UCSD-AML1 (cell line): ENCODE data around the gene ZNF277.

Experiments used
- DNase-seq: peaks from one replicate; lab custom pipeline; 2025; ENCODE audit not compliant: unreplicated experiment; lab: John Stamatoyannopoulos, UW

ZNF277 gene

DNA sequence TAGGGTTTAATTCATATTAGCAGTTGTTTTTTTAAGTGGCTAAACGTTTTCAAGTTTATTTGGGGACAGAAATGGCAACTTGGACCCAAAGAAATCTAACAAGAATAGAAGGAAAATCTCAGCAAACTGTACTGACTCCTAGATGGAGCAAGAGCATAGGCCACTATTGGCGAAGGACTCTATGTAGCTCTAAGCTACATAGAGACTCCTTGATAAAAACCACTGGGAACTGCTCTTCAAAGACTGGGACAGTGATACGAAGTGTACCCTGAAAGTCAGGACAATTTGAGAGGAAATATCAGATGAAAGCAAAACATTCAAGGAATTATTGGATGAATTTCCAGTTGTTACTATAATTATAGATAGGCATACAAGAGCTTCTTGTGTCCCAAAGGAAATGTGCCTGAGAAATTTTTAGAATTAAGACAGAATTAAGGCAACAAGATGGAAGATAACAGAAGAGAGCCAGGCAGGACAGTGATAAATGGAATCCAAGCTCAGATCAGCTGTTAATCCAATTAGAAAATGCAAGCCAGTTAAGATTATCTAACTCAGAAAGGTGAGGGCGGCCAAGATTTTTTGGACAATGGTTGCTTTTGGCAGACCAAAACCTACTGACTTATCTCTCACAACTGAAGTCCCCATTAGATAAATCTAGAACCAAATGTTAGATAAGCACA, 140.0 kb downstream of the ZNF277 start:
- no peak for DNase-seq

DNA sequence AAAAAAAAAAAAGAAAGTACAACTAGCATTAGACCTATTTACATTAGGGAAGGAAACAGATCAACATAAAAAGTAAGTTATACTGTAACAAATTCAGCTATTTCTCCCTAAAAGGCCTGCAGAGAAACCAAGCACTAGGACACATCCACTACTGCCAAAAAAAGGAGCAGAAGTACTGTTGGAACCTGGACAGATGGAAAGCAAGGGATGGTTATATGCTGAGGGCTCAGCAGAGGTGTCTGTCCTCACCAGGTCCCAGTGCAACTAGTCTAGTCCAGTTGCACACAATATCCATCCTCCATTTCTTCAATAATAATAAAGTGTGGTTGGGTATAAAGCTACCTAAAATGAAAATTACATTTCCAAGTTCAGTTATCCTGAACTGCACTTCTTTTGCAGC, 140.6 kb downstream of the ZNF277 start:
- no peak for DNase-seq

DNA sequence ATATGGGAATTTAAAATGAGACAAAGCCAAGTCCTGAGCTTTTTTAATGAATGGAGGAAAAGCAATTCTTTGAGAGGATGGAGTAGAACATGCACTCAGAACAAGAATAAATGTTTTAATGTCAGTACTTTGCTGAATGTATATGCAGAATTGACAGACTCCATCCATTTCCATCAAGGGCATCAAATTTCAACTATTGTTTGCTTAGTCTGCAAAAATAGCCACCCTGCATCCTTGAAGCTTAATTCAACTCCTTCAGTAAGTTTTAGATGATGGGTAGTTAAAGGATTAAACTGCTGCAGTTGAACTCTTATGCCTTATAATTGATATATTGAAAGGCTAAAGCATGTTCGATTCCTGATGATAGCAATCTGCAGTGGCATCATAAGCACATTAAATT, 144.1 kb downstream of the ZNF277 start:
- DNase-seq: no peak

DNA sequence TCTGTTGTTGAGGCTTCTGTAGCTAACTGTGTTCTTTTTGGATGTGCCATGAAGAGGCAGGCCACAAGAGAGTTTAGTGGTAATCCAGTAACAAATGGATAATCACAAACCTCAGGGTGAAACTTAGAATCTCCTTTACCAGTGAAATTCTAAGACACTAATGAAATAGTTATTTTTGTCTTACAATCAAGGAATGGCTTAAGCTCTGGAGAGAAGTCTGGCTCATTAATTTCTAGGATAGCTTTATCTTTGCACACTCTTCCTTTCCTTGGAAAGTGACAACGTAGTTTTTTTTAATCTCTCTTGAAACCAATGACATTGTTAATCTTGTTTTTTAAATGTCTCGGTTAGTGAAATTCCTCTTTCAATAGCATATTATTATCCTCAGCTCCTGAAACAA, 150.1 kb downstream of the ZNF277 start:
- DNase-seq: no peak

DNA sequence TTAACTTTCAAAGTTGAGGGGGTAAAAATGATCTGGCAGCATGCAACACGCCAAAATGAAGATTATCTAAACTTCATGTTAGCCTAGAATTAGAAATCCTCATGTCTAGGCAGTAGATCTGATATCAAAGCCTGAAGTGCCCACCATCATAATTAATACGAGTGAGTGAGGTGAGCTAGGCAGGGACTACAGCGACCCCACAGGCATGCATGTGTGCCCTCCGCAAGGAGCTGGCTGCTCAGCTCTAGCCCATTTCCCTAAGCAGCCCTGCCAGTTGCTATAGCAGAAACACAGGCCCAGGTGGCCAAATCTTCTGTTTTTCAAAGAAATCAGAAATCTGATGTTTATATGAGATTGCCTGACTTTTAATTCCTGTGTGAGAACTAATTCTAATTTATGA, 150.6 kb downstream of the ZNF277 start:
- no peak for DNase-seq

DNA sequence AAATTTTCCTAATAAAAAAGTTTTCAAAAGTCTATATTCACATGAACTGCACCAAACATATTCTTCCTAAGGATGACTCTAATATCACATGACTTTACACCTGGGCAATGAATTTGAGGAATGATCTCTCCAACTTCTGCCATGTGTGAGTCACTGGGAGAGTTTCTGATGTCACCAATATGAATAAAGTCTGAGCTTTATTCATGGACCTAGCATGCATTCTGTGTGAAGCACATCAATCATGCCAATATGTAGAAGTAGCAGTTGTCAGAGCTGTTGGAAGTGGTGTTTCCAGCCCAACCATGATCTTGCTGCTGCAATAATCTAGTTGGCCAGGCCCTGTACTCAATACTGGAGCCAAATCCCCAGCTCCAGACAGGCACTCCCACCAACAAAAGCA, 152.0 kb downstream of the ZNF277 start:
- DNase-seq: no peak

DNA sequence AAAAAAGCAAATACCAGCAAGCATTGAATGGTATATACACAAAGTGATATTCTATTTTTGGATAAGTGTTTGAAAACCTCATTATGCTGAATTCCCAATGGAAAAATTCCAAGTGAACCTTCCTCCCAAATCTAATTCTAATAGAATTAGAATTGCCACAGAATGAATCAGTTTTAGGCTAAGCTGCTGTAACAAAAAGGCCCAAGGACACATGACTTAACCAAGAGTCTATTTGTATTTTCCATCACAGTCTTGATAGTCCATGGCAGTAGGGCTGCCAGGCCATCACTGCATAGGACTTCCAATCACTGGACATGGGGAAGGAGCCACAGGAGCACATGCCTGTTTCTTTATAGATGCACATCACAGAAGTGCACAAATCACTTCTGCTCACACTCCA, 152.6 kb downstream of the ZNF277 start:
- DNase-seq: no peak

DNA sequence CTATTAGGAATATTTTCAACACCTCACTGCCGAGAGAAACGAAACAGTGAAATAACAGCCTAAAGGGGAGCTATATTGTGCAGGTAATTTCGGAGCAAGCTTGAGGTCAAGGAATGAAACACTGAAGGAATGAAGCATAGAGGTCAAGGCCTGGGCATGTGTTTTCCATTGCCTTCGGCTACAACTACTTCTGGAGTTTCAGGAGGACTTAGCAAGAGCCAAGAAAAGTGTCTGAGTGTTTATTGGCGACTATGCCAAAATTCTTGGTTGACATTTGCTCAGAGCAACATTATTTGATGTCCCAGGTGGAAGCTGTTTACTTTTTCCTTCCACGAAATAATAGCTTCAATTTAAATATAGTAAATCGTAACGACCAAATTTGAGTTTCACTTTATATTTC, 154.2 kb downstream of the ZNF277 start:
- DNase-seq: no peak

DNA sequence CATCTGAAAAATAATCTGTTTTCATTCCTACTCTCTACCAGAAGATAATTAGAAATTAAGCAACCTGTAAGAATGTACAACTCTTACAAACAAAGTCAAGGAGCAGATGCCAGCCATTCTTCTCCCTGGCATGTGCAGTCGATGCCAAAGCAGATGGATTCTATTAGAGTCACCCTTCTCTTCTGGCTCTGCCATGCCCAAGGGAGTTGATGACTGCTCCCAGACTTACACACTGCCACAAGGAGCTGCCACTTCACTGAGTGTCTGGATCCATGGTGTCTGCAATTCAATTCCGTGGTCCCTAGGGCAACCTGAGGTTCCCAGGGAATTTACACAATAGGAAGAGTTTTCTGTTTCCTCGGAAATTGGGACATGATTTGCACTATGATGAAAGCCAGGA, 154.7 kb downstream of the ZNF277 start:
- DNase-seq: no peak

DNA sequence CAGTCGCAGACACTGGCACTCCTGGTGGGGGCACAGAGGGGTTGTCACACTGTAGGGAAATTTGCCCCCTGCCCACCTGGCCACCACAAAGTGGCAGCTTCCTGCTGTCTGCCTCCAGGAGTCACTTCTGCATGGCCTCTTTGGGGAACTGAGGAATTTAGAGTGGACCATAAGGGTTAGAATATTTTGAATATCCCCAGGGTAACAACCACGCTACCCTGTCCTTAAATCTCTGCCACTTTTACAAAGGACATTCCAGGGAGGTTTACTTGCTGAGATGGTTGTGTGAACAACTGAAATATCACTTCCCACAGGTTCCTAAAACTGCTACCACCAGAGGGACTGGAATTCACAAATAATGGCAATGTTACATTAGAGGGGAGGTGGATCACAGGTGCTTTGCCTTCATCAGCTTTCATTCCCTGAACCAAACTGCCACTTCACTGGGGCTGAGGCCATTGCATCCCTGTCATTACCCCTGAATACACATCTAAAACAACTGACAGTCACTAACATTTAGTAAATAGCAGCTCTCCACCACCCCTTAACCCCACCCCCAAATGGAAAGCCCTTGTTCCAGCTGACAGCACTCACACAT, 155.7 kb downstream of the ZNF277 start:
- DNase-seq: no peak

DNA sequence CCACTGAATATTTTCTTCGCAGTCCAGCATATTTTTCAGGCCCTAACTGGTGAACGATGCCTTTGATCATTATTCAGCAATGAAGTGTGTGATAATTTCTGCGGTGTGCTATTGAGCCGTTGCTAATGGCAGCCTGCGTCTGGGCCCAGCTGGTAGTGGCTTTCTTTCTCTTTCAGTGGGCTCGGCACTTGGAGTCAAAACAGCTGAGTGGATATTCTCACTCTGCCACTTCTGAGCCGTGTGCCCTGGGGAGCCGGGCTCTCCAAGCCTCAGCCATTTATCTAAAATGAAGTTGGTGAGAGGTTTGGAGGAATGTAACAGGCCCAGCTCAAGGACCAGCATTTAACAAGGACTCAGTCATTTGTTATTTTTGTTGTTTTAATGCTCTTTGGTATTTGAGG, 156.2 kb downstream of the ZNF277 start:
- DNase-seq: no peak

DNA sequence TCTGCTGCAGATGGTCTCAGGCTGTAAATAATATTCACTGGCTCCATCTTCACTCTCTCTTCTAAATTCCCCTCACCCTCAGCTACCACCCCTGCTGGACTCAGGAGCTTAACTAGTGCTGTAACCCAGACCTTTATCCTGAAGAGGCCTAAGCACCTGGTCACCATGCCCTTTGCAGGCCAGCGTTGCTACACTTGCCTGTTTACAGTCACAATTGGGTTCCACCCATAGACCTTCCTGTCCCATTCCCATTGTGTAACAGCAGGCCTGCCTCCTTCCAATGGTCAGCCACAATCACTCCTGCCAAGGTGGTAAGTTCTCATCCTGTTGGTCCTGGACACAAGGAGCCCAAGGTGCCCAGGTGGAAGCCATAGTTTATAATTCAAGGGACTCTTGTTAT, 157.9 kb downstream of the ZNF277 start:
- no peak for DNase-seq

DNA sequence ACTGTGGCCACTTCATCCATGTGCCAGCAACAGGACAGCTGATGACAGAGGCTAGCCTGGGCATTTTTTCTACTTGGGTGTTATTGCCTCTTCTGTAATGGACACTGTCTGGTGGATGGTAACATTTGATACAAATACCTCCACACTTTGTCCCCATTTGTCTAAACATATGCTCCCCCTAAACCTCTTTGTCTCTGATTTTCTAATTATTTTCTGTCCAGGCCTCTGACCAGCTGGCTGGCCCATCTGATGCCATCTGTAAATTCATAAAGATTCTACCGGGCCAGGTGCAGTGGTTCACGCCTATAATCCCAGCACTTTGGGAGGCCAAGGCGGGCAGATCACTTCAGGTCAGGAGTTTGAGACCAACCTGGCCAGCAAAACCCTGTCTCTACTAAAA, 159.1 kb downstream of the ZNF277 start:
- no peak for DNase-seq

DNA sequence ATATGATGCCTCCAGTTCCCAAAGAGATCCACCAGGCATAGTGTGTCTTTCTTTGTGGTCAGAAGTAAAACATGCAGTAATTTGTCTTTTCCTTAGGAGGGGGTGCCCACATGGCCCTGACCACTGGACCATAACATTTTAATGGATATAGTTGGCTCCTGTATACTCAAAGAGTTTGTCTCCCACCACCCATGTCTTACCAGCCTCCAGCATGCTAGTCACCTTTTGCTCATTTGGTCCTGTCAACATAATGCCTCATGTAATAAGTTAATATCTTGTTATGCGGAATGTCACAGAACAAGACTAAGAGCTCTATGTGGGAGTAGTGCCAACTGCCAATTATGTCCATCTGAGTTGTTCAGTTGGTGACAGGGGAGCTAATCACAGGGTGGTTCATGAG, 160.4 kb downstream of the ZNF277 start:
- no peak for DNase-seq

DNA sequence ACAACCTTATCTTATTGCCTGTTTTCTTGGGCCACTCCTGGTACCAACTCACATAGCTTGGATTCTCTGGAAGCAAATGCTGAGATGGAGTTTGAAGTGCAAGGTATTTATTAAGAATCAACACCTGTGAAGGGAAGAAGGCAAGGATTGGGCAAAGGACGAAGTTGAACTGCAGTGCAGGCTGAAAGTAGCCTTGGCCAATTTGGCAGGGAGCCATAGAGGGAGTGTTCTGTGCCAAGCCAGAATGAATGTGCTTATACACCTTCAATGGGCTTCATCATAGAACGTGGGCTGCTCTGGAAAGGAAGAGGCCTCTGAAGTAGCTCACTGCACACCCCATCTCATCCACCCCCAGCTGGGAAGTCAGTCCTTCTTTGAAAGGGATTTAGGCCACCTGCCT, 163.9 kb downstream of the ZNF277 start:
- DNase-seq: no peak

DNA sequence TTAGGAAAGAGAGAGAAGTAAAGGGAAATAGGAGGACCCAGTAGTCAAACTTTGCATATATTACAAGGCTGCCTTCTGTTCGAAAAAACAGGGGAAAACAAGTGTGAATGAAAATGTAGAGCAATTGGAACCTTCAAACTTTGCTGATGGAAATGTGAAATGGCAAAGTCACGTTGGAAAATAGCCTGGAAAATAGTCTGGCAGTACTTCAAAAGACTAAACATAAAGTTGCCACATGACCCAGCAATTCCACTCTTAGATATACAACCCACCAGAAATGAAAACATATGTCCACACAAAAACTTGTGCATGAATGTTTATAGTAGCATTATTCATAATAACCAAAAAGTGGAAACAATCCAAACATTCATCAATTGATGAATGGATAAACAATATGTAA, 165.2 kb downstream of the ZNF277 start:
- DNase-seq: no peak

DNA sequence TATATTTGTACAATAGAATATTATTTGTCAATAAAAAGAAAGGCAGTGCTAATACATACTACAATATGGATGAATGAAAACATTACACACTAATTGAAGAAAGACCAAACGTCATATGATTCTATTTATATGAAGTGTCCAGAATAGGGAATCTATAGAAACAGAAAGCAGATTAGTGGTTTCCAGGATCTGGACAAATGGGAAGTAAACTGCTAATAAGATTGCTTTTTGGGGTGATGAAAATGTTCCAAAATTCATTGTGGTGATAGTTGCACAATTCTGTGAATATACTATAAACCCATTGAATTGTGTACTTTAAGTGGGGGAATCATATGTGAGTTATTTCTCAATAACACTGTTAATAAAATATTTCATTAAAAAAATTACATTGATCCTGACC, 165.6 kb downstream of the ZNF277 start:
- no peak for DNase-seq

DNA sequence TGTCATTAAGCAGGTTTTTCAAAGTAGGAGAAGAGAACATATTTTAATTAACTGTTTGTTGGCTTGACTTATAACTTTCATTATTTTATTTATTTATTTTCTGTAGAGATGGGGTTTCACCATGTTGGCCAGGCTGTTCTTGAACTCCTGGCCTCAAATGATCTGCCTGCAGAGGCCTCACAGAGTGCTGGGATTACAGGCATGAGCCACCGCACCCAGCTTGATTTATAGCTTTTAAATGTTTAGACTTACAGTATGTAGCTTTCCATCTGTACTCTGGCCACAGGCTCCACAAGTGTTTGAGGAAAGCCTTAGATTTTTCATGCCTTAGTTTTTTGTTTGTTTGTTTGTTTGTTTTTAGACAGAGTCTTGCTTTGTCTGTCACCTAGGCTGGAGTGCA, 171.1 kb downstream of the ZNF277 start:
- DNase-seq: no peak

DNA sequence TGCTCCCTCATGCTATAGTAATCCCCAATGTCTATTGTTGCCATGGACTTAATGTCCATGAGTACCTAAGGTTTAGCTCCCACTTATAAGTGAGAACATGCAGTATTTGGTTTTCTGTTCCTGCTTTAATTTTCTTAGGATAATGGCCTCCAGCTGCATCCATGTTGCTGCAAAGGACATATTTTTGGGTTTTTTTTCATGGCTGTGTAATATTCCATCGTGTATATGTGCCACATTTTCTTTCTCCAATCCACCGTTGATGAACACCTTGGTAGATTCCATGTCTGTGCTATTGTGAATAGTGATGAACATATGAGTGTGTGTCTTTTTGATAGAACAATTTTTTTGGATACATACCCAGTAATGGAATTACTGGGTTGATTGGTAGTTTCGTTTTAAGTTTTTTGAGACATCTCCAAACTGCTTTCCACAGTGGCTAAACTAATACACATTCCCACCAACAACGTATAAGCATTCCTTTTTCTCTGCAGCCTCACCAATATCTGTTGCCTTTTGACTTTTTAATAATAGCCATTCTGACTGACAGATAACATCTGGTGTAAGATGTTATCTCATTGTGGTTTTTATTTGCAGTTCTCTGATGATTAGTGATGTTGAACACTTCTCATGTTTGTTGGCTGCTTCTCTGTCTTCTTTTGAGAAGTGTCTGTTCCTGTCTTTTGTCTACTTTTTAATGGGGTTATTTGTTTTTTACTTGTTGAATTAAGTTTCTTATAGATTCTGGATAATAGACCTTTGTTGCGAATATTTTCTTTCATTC, 175.0 kb downstream of the ZNF277 start:
- no peak for DNase-seq

DNA sequence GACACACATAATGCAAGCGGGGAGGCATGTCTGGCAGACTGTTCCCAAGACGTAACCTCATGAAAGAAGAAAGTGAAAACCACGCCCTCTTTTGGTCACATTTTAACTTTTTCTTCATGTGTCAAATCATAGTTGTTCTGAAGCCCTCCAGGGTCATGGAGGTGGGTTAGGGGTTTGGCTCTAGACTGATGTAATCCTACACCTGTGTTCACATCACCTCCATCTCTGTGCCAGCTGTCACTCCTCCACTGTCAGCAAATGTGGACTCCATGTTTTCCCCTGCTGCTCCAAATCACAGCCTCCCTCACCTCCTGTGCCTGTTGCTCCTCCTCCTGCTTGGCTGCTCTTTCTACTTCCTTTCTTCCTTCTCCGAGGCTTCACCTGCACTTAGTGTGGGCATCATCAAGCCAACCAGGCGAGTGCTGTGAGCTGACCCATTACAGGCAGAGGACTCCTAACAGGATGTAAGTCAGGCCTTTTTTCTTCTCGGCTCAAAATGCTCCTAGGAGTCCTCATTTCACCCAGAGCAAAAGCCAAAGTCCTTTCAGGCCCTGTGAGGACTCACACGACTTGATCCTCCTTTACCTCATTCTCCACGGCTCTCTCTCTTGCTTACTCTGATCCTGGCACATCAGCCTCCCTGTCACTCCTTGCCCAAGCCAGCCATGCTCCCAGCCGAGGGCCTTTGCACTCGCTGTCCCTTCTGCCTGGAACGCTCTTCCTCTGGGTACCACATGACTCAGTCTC, 177.3 kb downstream of the ZNF277 start:
- no peak for DNase-seq

DNA sequence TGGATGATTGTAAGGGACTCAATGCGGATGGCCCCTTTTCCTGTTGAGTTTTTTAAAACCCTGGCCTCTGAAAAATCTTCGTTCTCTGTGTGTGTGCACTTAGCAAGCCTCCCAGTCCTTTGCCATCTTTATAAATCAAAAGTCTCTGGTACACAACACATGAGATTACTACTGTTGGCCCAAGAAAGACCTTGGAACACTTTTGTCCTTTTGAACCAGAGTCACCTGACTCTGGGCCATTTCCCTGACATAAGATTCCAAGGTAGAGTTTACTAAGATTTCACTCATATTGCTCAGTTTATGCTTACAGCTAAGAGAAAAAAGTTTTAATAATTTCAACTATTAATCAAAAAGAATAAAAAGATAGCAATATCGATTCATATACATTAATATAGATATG, 179.0 kb downstream of the ZNF277 start:
- no peak for DNase-seq

DNA sequence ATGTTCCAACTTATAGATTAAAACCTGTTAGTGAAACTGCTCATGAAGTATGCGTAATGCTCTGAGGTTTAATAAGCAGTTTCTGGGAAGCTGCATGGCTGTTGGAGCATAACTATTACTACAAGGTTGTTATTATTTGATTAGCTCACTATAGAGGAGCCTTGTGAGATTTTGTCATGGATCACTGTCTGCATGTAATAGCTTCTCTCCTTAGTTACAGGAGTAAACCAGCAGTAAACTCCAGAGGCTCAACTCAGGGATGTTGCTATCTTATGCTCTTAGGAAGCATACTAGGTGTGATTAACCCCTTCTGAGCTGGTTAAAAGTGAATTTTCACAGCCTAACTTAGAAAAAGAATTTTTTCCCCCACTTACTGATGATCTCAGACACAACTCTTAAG, 180.1 kb downstream of the ZNF277 start:
- DNase-seq: no peak
